Measurements from ENCODE around the gene PPP2R5D. TPM values are rescaled to one million over a fixed set of nuclear protein-coding genes. Genes with fewer than 3 reads are reported as not detected.
"Not testable (repeated sequence)": the region's sequence is repeated elsewhere in the genome, so short reads cannot be mapped to it uniquely, and the experiment has no call there.

PPP2R5D gene
- total RNA-seq, 4 donors from 2014 or later = 44.3 to 68.2 (median 52.6) TPM

GRCh38 chr6:42942444-42942843 lies 41.9 kb upstream of the PPP2R5D start:
- Histone ChIP-seq H3K9me3 (no peaks in the 10 kb centered on the region), H3K4me3 (no peak overlapping the region), H3K4me1 (no peaks in the 10 kb centered on the region), H3K36me3 (peaks cover 0 to 5% of the 10 kb centered on the region in 2 donors), H3K27me3 (no peaks in the 10 kb centered on the region), H3K27ac (no peak overlapping the region)
- intact Hi-C loops (cut with DNase I; ENCODE audit: low total_unique reads) = no loop called here
- TF ChIP-seq, protein P1, sequence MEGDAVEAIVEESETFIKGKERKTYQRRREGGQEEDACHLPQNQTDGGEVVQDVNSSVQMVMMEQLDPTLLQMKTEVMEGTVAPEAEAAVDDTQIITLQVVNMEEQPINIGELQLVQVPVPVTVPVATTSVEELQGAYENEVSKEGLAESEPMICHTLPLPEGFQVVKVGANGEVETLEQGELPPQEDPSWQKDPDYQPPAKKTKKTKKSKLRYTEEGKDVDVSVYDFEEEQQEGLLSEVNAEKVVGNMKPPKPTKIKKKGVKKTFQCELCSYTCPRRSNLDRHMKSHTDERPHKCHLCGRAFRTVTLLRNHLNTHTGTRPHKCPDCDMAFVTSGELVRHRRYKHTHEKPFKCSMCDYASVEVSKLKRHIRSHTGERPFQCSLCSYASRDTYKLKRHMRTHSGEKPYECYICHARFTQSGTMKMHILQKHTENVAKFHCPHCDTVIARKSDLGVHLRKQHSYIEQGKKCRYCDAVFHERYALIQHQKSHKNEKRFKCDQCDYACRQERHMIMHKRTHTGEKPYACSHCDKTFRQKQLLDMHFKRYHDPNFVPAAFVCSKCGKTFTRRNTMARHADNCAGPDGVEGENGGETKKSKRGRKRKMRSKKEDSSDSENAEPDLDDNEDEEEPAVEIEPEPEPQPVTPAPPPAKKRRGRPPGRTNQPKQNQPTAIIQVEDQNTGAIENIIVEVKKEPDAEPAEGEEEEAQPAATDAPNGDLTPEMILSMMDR (IDR thresholded peaks at IDR 0.05 in 4 of 5, conservative IDR thresholded peaks at IDR 0.05 in 1 of 5) = no peak
- TF ChIP-seq POLR2A (IDR thresholded peaks at IDR 0.05) = no peak
- DNase-seq (no peak), ATAC-seq (no peak)
- in situ Hi-C loops (cut with MboI; ENCODE audit: low sequenced_read_pairs in 4 of 4) = no loop called here

DNA sequence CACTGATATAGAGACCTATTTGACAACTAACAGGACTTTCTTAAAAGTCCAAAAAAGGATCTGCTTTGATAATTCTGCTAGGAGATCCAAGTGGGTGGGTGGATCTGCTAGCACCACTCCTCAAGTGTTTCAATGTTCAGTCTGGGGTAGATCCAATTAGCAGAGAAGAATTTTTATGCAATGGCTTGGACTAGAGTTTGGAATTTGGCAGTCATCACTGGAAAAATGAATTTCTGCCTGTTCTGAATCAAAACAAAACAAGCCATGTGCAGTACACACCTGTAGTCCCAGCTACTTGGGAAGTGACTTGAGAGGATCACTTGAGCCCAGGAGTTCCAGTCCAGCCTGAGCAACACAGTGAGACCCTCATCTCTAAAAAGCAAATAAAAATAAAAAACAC lies 36.4 kb upstream of the PPP2R5D start:
- Histone ChIP-seq H3K27ac (no peak overlapping the region), H3K36me3 (no peaks in the 10 kb centered on the region), H3K27me3 (no peaks in the 10 kb centered on the region), H3K4me1 (no peaks in the 10 kb centered on the region), H3K4me3 (no peak overlapping the region), H3K9me3 (no peaks in the 10 kb centered on the region)
- ATAC-seq (no peak), DNase-seq (no peak)
- intact Hi-C loops (cut with DNase I; ENCODE audit: low total_unique reads) (no loop called here), in situ Hi-C loops (cut with MboI; ENCODE audit: low sequenced_read_pairs in 4 of 4) (no loop called here)
- TF ChIP-seq, protein P1 (IDR thresholded peaks at IDR 0.05 in 4 of 5, conservative IDR thresholded peaks at IDR 0.05 in 1 of 5) = no peak
- no peak for TF ChIP-seq POLR2A (IDR thresholded peaks at IDR 0.05)

DNA sequence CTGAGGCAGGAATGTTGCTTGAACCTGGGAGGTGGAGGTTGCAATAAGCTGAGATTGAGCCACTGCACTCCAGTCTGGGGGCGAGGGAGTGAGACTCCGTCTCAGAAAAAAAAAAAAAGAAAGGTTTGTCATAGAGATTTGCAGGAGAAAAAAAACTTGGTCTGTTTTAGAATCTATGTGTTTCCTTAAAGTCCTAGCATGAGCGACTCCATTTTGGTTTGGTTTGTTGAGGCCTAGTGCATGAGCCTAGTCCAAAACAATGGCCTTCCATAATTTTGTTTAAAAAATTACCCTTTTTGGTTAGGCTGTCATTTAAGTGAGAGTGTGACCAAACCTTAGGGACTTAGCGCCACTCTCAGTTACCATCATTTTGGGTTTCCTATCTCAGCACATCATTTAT lies 32.0 kb upstream of the PPP2R5D start:
- H3K36me3 ChIP-seq = no peaks in the 10 kb centered on the region

GRCh38 chr6:42954405-42954804 lies 30.0 kb upstream of the PPP2R5D start:
- intact Hi-C loops (cut with DNase I; ENCODE audit: low total_unique reads); H3K4me3 ChIP-seq; H3K9me3 ChIP-seq; H3K27ac ChIP-seq; ATAC-seq; DNase-seq; H3K27me3 ChIP-seq; in situ Hi-C loops (cut with MboI; ENCODE audit: low sequenced_read_pairs in 4 of 4); H3K4me1 ChIP-seq; H3K36me3 ChIP-seq: not testable (repeated sequence)

More for the DNA sequence above, 32.0 kb upstream of the PPP2R5D start:
- no peaks in the 10 kb centered on the region for H3K9me3 ChIP-seq
- DNase-seq (no peak), ATAC-seq (no peak)
- no peak overlapping the region for H3K27ac ChIP-seq
- in situ Hi-C loops (cut with MboI; ENCODE audit: low sequenced_read_pairs in 4 of 4) = no loop called here
- H3K27me3 ChIP-seq = no peaks in the 10 kb centered on the region
- H3K4me3 ChIP-seq = no peak overlapping the region
- no peaks in the 10 kb centered on the region for H3K4me1 ChIP-seq
- intact Hi-C loops (cut with DNase I; ENCODE audit: low total_unique reads) = no loop called here
- no peak for TF ChIP-seq POLR2A (IDR thresholded peaks at IDR 0.05)

DNA sequence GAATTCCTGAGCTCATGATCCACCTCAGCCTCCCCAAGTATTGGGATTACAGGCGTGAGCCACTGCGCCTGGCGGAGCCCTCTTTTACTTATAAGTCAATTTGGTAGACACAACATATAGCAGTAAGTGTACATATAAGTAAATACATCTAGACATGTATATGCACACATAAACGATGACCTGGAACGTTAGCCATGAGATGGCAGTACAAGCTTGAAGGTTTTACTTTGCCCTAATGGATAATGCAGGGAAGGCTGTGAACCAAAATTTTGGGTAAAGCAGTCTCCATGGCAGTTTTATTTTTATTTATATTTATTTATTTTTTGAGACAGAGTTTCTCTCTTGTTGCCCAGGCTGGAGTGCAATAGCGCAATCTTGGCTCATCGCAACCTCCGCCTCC lies 26.2 kb upstream of the PPP2R5D start:
- Histone ChIP-seq H3K4me1 (peaks cover 7 to 11% of the 10 kb centered on the region in 2 donors), H3K27ac (no peak overlapping the region), H3K36me3 (no peaks in the 10 kb centered on the region), H3K4me3 (no peak overlapping the region), H3K9me3 (no peaks in the 10 kb centered on the region), H3K27me3 (no peaks in the 10 kb centered on the region)
- intact Hi-C loops (cut with DNase I; ENCODE audit: low total_unique reads) (no loop called here), in situ Hi-C loops (cut with MboI; ENCODE audit: low sequenced_read_pairs in 4 of 4) (no loop called here)
- ATAC-seq (no peak), DNase-seq (no peak)
- TF ChIP-seq, protein P1 (IDR thresholded peaks at IDR 0.05 in 4 of 5, conservative IDR thresholded peaks at IDR 0.05 in 1 of 5) = peak in 1 of 5 experiments; percentile 7
- TF ChIP-seq POLR2A (IDR thresholded peaks at IDR 0.05) = no peak

DNA sequence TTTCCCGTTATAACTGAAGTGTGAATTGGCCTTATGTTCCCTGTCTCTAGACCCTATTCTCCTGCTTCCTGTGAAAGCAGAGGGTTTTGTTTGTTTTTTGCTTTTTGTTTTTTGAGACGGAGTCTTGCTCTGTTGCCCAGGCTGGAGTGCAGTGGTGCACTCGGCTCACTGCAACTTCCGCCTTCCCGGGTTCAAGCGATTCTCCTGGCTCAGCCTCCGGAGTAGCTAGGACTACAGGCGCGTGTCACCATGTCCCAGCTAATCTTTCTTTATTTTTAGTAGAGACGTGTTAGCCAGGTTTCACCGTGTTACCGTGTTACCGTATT lies 24.5 kb upstream of the PPP2R5D start:
- Histone ChIP-seq H3K27me3 (no peaks in the 10 kb centered on the region), H3K4me3 (peak overlapping the region; percentile 53 to 67 (median 62)), H3K9me3 (no peaks in the 10 kb centered on the region), H3K36me3 (peaks cover 0 to 15% of the 10 kb centered on the region in 2 donors), H3K4me1 (peaks cover 7 to 11% of the 10 kb centered on the region in 2 donors), H3K27ac (peak overlapping the region in 1 of 4 donors; percentile 58)
- TF ChIP-seq, protein P1 (IDR thresholded peaks at IDR 0.05 in 4 of 5, conservative IDR thresholded peaks at IDR 0.05 in 1 of 5) = no peak
- no peak for TF ChIP-seq POLR2A (IDR thresholded peaks at IDR 0.05)
- intact Hi-C loops (cut with DNase I; ENCODE audit: low total_unique reads) (no loop called here), in situ Hi-C loops (cut with MboI; ENCODE audit: low sequenced_read_pairs in 4 of 4) (no loop called here)
- DNase-seq (no peak), ATAC-seq (no peak)

Data from gastrocnemius medialis (tissue), 4 donors.